Trophoblast cell (in vitro differentiated cells and primary cell): ENCODE results near the gene KANSL1.

ENCODE experiments used
- DNase-seq, 2 donors: peaks; one replicate each; pipeline ENCODE4 v3.0.0-alpha.2; 2016
- H2AFZ ChIP-seq: 2 replicates; pipeline ENCODE4 v1.6.1; 2013; ENCODE audit warnings: low read length, moderate library complexity, mild to moderate bottlenecking; ENCODE audit not compliant: insufficient read depth, poor library complexity
- H2AK5ac ChIP-seq: 2 replicates; pipeline ENCODE4 v1.6.1; 2013; ENCODE audit warnings: mild to moderate bottlenecking, low read length
- H2BK120ac ChIP-seq: 2 replicates; pipeline ENCODE4 v1.6.1; 2013; ENCODE audit warnings: low read length, mild to moderate bottlenecking, moderate library complexity; ENCODE audit not compliant: insufficient read depth, poor library complexity
- H2BK12ac ChIP-seq: 2 replicates; pipeline ENCODE4 v1.6.1; 2013; ENCODE audit warnings: mild to moderate bottlenecking, low read length, moderate library complexity
- H2BK5ac ChIP-seq: 2 replicates; pipeline ENCODE4 v1.6.1; 2013; ENCODE audit warnings: low read length, low read depth, moderate library complexity, mild to moderate bottlenecking; ENCODE audit not compliant: poor library complexity
- H3K14ac ChIP-seq: 2 replicates; pipeline ENCODE4 v1.6.1; 2013; ENCODE audit warnings: mild to moderate bottlenecking, low read length
- H3K18ac ChIP-seq: 2 replicates; pipeline ENCODE4 v1.6.1; 2013; ENCODE audit warnings: mild to moderate bottlenecking, low read length
- H3K23ac ChIP-seq: 2 replicates; pipeline ENCODE4 v1.6.1; 2013; ENCODE audit warnings: low read length
- H3K27ac ChIP-seq: 2 replicates; pipeline ENCODE4 v1.5.1; 2013; ENCODE audit warnings: low read depth, mild to moderate bottlenecking, inconsistent platforms, low read length, moderate library complexity
- H3K27me3 ChIP-seq: 2 replicates; pipeline ENCODE4 v1.6.1; 2013; ENCODE audit warnings: inconsistent platforms, mild to moderate bottlenecking, low read length, moderate library complexity; ENCODE audit not compliant: insufficient read depth
- H3K36me3 ChIP-seq, 2 experiments: 1 replicate in 1 of 2; 2 replicates in 1 of 2; pipeline ENCODE4 v1.6.1; 2013; ENCODE audit warnings: low read length in 2 of 2, mild to moderate bottlenecking in 2 of 2, moderate library complexity in 1 of 2; ENCODE audit not compliant: insufficient read depth in 2 of 2, control insufficient read depth in 1 of 2
- H3K4ac ChIP-seq: 2 replicates; pipeline ENCODE4 v1.6.1; 2013; ENCODE audit warnings: low read depth, mild to moderate bottlenecking, low read length, moderate library complexity
- H3K4me1 ChIP-seq, 2 experiments: 1 replicate in 1 of 2; 2 replicates in 1 of 2; pipeline ENCODE4 v1.6.1; 2013; ENCODE audit warnings: low read length in 2 of 2, mild to moderate bottlenecking in 2 of 2, moderate library complexity in 1 of 2; ENCODE audit not compliant: insufficient read depth in 2 of 2, control insufficient read depth in 1 of 2
- H3K4me2 ChIP-seq: 2 replicates; pipeline ENCODE4 v1.6.1; 2013; ENCODE audit warnings: inconsistent platforms, mild to moderate bottlenecking, low read length, moderate library complexity
- H3K4me3 ChIP-seq: 2 replicates; pipeline ENCODE4 v1.5.1; 2013; ENCODE audit warnings: mild to moderate bottlenecking, low read depth, low read length, inconsistent platforms
- H3K79me1 ChIP-seq: one replicate; pipeline ENCODE4 v1.6.1; 2013; ENCODE audit warnings: low read length
- H3K79me2 ChIP-seq: 2 replicates; pipeline ENCODE4 v1.6.1; 2013; ENCODE audit warnings: low read length, mild to moderate bottlenecking; ENCODE audit not compliant: control insufficient read depth, insufficient read depth, poor library complexity
- H3K9ac ChIP-seq: 2 replicates; pipeline ENCODE4 v1.6.1; 2013; ENCODE audit warnings: mild to moderate bottlenecking, low read length
- H3K9me3 ChIP-seq: 2 replicates; pipeline ENCODE4 v1.6.1; 2013; ENCODE audit warnings: low read depth, mild to moderate bottlenecking, control low read depth, inconsistent platforms, low read length; ENCODE audit not compliant: insufficient read depth
- H4K12ac ChIP-seq: 2 replicates; pipeline ENCODE4 v1.6.1; 2013; ENCODE audit warnings: low read depth, mild to moderate bottlenecking, low read length, moderate library complexity
- H4K8ac ChIP-seq: 2 replicates; pipeline ENCODE4 v1.6.1; 2013; ENCODE audit warnings: low read depth, mild to moderate bottlenecking, low read length, moderate library complexity
- H4K91ac ChIP-seq: one replicate; pipeline ENCODE4 v1.6.1; 2013; ENCODE audit warnings: low read depth, mild to moderate bottlenecking, low read length, moderate library complexity
- WGBS: extraction: QIAGEN DNeasy Blood & Tissue Kit; methylation state at CpG from one replicate; pipeline ENCODE4 v1.1.7; 2013; ENCODE audit warnings: missing lambda C conversion rate; ENCODE audit not compliant: insufficient read length, insufficient coverage; ENCODE audit errors: extremely low coverage; 5-methylcytosine and 5-hydroxymethylcytosine counted together

Gene KANSL1

DNA sequence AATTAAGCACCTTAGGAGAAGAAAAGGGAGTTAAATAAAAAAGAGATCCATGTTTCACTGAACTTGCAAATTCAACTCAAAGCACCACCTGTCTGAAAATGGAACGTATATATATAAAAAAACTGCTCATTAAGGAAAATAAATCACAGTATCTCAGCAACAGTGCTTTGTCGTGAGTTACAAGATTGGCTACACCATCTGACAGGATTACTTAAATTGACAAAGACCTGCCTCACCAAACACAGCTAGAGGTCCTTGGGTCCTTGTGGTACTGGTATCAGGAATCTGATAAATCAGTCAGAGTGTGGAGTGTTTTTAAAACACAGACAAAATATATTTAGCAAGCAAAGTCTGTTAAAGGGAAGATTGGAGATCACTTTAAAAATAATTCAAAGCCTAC, 63.9 kb downstream of the KANSL1 start:
- Histone ChIP-seq H2BK12ac (no peak overlapping the region), H3K27me3 (no peaks in the 10 kb centered on the region), H4K8ac (no peak overlapping the region), H3K4me2 (no peak overlapping the region), H2BK5ac (no peak overlapping the region), H3K9ac (no peak overlapping the region), H3K4me1 (peaks cover 0 to 1% of the 10 kb centered on the region in 2 experiments), H3K9me3 (no peaks in the 10 kb centered on the region), H3K18ac (no peak overlapping the region), H2AK5ac (no peak overlapping the region), H3K79me1 (no peaks in the 10 kb centered on the region), H3K4ac (peak overlapping the region; percentile 72), H3K23ac (no peak overlapping the region), H3K79me2 (peaks cover 21% of the 10 kb centered on the region), H2BK120ac (no peak overlapping the region), H3K27ac (no peak overlapping the region), H3K14ac (no peak overlapping the region), H3K36me3 (no peaks in the 10 kb centered on the region), H4K12ac (no peak overlapping the region), H4K91ac (no peak overlapping the region), H2AFZ (no peak overlapping the region), H3K4me3 (no peak overlapping the region)
- WGBS, result no CpG with 5 or more reads among the region's 2 CpGs
- no peak for DNase-seq

DNA sequence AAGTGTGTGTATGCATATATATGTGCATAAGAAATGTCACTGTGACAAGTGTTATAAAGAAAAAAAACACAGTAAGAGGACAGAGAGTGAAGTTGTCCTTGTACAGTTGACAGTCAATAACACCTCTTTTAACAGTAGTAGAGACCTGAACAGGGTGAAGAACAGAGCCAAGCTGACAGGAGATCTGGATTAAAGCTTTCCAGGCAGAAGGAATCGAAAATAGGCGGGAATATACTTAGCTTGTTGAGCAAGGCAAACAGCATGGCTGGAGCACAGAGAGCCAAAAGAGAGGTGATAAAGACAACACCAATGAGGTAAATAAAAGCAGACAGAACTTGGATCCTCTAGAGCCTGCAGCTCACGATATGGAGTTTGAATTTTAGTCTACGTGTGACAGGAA, 64.8 kb downstream of the KANSL1 start:
- H3K4ac ChIP-seq, result peak overlapping the region; percentile 46
- H3K4me3 ChIP-seq, result no peak overlapping the region
- no peak overlapping the region for H2AFZ ChIP-seq
- no peak overlapping the region for H2BK5ac ChIP-seq
- H3K27ac ChIP-seq, result no peak overlapping the region
- WGBS, result no CpG with 5 or more reads among the region's 4 CpGs
- DNase-seq, result no peak
- no peak overlapping the region for H2BK12ac ChIP-seq
- H3K23ac ChIP-seq, result no peak overlapping the region
- H3K18ac ChIP-seq, result no peak overlapping the region
- H3K79me1 ChIP-seq, result no peaks in the 10 kb centered on the region
- no peak overlapping the region for H2AK5ac ChIP-seq
- H3K79me2 ChIP-seq, result peaks cover 20% of the 10 kb centered on the region
- H2BK120ac ChIP-seq, result no peak overlapping the region
- no peak overlapping the region for H3K4me2 ChIP-seq
- H4K12ac ChIP-seq, result no peak overlapping the region
- H3K14ac ChIP-seq, result no peak overlapping the region
- H3K27me3 ChIP-seq, result no peaks in the 10 kb centered on the region
- H4K8ac ChIP-seq, result no peak overlapping the region
- no peak overlapping the region for H3K9ac ChIP-seq
- no peak overlapping the region for H4K91ac ChIP-seq
- no peaks in the 10 kb centered on the region for H3K9me3 ChIP-seq
- no peaks in the 10 kb centered on the region for H3K36me3 ChIP-seq
- H3K4me1 ChIP-seq, result peaks cover 0 to 1% of the 10 kb centered on the region in 2 experiments

DNA sequence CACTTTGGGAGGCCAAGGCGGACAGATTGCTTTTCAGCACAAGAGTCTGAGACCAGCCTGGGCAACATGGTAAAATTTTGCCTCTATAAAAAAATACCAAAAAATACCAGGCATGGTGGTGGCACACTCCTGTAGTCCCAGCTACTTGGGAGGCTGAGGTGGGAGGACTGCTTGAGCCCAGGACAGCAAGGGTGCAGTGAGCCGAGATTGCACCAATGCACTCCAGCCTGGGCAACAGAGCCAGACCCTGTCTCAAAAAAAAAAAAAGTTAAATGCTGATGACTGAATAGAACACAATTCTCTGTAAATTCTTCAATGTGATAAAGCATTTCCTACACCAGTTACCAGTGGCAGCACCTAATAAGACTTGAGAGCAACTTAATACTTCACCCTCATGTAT, 65.7 kb downstream of the KANSL1 start:
- no peaks in the 10 kb centered on the region for H3K36me3 ChIP-seq
- no peaks in the 10 kb centered on the region for H3K9me3 ChIP-seq
- no peak overlapping the region for H2BK12ac ChIP-seq
- peaks cover 14% of the 10 kb centered on the region for H3K79me2 ChIP-seq
- no peak overlapping the region for H4K8ac ChIP-seq
- H2AK5ac ChIP-seq, result no peak overlapping the region
- H3K79me1 ChIP-seq, result no peaks in the 10 kb centered on the region
- H4K12ac ChIP-seq, result no peak overlapping the region
- peak overlapping the region; percentile 76 for H3K4ac ChIP-seq
- no peak overlapping the region for H4K91ac ChIP-seq
- H3K4me3 ChIP-seq, result no peak overlapping the region
- H3K14ac ChIP-seq, result no peak overlapping the region
- WGBS, result no CpG with 5 or more reads among the region's 2 CpGs
- no peak overlapping the region for H3K18ac ChIP-seq
- no peak overlapping the region for H3K9ac ChIP-seq
- H3K27ac ChIP-seq, result no peak overlapping the region
- no peak overlapping the region for H3K23ac ChIP-seq
- no peaks in the 10 kb centered on the region for H3K27me3 ChIP-seq
- peaks cover 0 to 1% of the 10 kb centered on the region in 2 experiments for H3K4me1 ChIP-seq
- H2BK5ac ChIP-seq, result no peak overlapping the region
- no peak for DNase-seq
- H3K4me2 ChIP-seq, result no peak overlapping the region
- H2BK120ac ChIP-seq, result no peak overlapping the region
- H2AFZ ChIP-seq, result no peak overlapping the region

DNA sequence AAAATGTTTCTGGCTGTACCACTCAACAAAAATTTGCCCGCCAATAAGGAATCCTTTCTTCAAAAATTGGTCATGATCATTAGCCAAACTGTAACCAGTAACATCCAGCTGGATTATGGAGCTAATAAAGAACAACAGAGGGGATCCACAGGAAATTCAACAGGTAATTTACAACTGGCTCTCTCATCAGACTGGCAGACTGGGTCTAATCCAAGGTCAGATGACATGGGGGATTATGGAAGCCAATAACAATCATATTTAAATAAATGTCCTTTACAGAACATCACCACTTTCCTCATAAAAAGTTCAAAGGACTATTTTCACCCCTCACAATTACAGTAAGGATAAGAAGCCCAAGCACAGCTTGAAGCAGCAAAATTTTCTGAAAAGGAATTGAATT, 66.4 kb downstream of the KANSL1 start:
- Histone ChIP-seq H3K4me1 (peaks cover 0 to 1% of the 10 kb centered on the region in 2 experiments), H2AFZ (no peak overlapping the region), H4K91ac (no peak overlapping the region), H4K8ac (no peak overlapping the region), H3K14ac (no peak overlapping the region), H3K4me3 (no peak overlapping the region), H3K79me2 (peaks cover 13% of the 10 kb centered on the region), H2AK5ac (no peak overlapping the region), H3K18ac (no peak overlapping the region), H2BK5ac (no peak overlapping the region), H3K4me2 (no peak overlapping the region), H3K4ac (peak overlapping the region; percentile 97), H2BK12ac (no peak overlapping the region), H3K27ac (no peak overlapping the region), H3K23ac (no peak overlapping the region), H3K36me3 (no peaks in the 10 kb centered on the region), H4K12ac (no peak overlapping the region), H3K9me3 (no peaks in the 10 kb centered on the region), H3K9ac (no peak overlapping the region), H3K79me1 (no peaks in the 10 kb centered on the region), H2BK120ac (no peak overlapping the region), H3K27me3 (no peaks in the 10 kb centered on the region)
- no CpG with 5 or more reads among the region's 1 CpG for WGBS
- DNase-seq, result no peak
